H1 (cell line): Measurements from ENCODE around the gene DOCK3. TPM values are rescaled to one million over a fixed set of nuclear protein-coding genes. Genes with fewer than 3 reads are reported as not detected.
A peak's percentile ranks its signal among the peaks of the same experiment; 100 is the strongest.

Experiments
- CTCF ChIA-PET: fragments of 300-600 bp; sonication (Branson Sonifier 250); formaldehyde crosslinking; loops from one replicate; lab custom pipeline; 2021; ENCODE audit not compliant: partially characterized antibody; lab: Charles Lee
- POLR2A ChIA-PET: fragments of 300-600 bp; sonication (Branson Sonifier 250); formaldehyde crosslinking; loops from one replicate; lab custom pipeline; 2021; ENCODE audit warnings: inconsistent platforms; ENCODE audit not compliant: partially characterized antibody; lab: Charles Lee
- DNase-seq, 2 experiments: peaks; one replicate each; pipeline versions ENCODE4 v3.0.0 to v3.0.0-alpha.2; 2010 to 2022; ENCODE audit warnings: low spot score in 2 of 2, low read depth in 1 of 2, mixed read lengths in 1 of 2
- FAIRE-seq: peaks from 2 replicates; lab custom pipeline; 2011; peaks lifted over from hg19 to GRCh38; lab: Jason Lieb, UNC
- H2AFZ ChIP-seq: 2 replicates; pipeline ENCODE4 v1.8.1; 2012; ENCODE audit warnings: low read length, inconsistent platforms
- H2AK5ac ChIP-seq: 2 replicates; pipeline ENCODE4 v1.6.1; 2013; ENCODE audit warnings: low read depth, low read length
- H2BK120ac ChIP-seq: replicated peaks from 2 replicates; pipeline ENCODE3; 2013; ENCODE audit warnings: low read depth, low read length, inconsistent platforms
- H2BK12ac ChIP-seq: 2 replicates; pipeline ENCODE4 v1.6.1; 2013; ENCODE audit warnings: low read depth, low read length
- H2BK15ac ChIP-seq: 2 replicates; pipeline ENCODE4 v1.6.1; 2013; ENCODE audit warnings: low read length
- H2BK20ac ChIP-seq: 2 replicates; pipeline ENCODE4 v1.6.1; 2013; ENCODE audit warnings: low read length
- H2BK5ac ChIP-seq: 2 replicates; pipeline ENCODE4 v1.6.1; 2013; ENCODE audit warnings: low read depth, low read length
- H3K14ac ChIP-seq: 2 replicates; pipeline ENCODE4 v1.6.1; 2013; ENCODE audit warnings: inconsistent platforms; ENCODE audit not compliant: insufficient read length
- H3K18ac ChIP-seq: 2 replicates; pipeline ENCODE4 v1.6.1; 2013; ENCODE audit warnings: low read length; ENCODE audit errors: extremely low read depth
- H3K23ac ChIP-seq: 2 replicates; pipeline ENCODE4 v1.6.1; 2013; ENCODE audit warnings: inconsistent platforms; ENCODE audit not compliant: insufficient read length
- H3K23me2 ChIP-seq: 2 replicates; pipeline ENCODE4 v1.6.1; 2013; ENCODE audit warnings: low read depth, low read length
- H3K27ac ChIP-seq: 2 replicates; pipeline ENCODE4 v1.6.1; 2011; ENCODE audit warnings: low read depth, low read length, inconsistent platforms
- H3K27me3 ChIP-seq, 4 experiments: replicated peaks in 1 of 4; 1 replicate in 1 of 4; 2 replicates in 3 of 4; pipeline versions ENCODE4 v1.6.1 to v1.8.1; 2011 to 2013; ENCODE audit warnings: low read length in 3 of 4, mild to moderate bottlenecking in 3 of 4, inconsistent platforms in 2 of 4, mixed read lengths in 2 of 4, moderate library complexity in 1 of 4; ENCODE audit not compliant: control insufficient read depth in 3 of 4, insufficient read depth in 3 of 4; ENCODE audit errors: extremely low read depth in 1 of 4
- H3K36me3 ChIP-seq, 4 experiments: 2 replicates each; pipeline versions ENCODE4 v1.6.1 to v1.8.1; 2011 to 2013; ENCODE audit warnings: mild to moderate bottlenecking in 4 of 4, low read length in 3 of 4, moderate library complexity in 2 of 4, control low read depth in 1 of 4, inconsistent platforms in 1 of 4; ENCODE audit not compliant: insufficient read depth in 4 of 4, control insufficient read depth in 2 of 4
- H3K4ac ChIP-seq: replicated peaks from 2 replicates; pipeline ENCODE3; 2013; ENCODE audit warnings: low read length, low read depth, mixed read lengths, inconsistent platforms; ENCODE audit not compliant: insufficient read length
- H3K4me1 ChIP-seq, 4 experiments: replicated peaks in 1 of 4; 1 replicate in 1 of 4; 2 replicates in 3 of 4; pipeline versions ENCODE4 v1.6.1 to v1.8.1; 2011 to 2013; ENCODE audit warnings: low read length in 3 of 4, inconsistent platforms in 2 of 4, mixed read lengths in 1 of 4; ENCODE audit not compliant: insufficient read depth in 4 of 4, control insufficient read depth in 3 of 4
- H3K4me2 ChIP-seq, 2 experiments: 2 replicates each; pipeline versions ENCODE4 v1.6.1 to v1.8.1; 2011 to 2013; ENCODE audit warnings: low read depth in 2 of 2, low read length in 2 of 2, control low read depth in 1 of 2, inconsistent platforms in 1 of 2, mild to moderate bottlenecking in 1 of 2; ENCODE audit not compliant: insufficient read depth in 1 of 2
- H3K4me3 ChIP-seq, 4 experiments: fragments of 200-600, 300-600 bp in 1 of 4; sonication (generic), shearing (Covaris generic), sonication (Bioruptor Twin) in 1 of 4; 2 replicates each; pipeline versions ENCODE4 v1.5.1 to v1.8.1; 2011 to 2016; ENCODE audit warnings: low read length in 4 of 4, low read depth in 3 of 4, control low read depth in 2 of 4, inconsistent platforms in 2 of 4, mild to moderate bottlenecking in 2 of 4, mixed read lengths in 1 of 4, moderate library complexity in 1 of 4; ENCODE audit not compliant: insufficient read depth in 2 of 4; ENCODE audit errors: extremely low read depth in 1 of 4
- H3K56ac ChIP-seq: replicated peaks from 2 replicates; pipeline ENCODE3; 2013; ENCODE audit warnings: low read depth, mild to moderate bottlenecking, mixed read lengths, low read length, inconsistent platforms; ENCODE audit not compliant: insufficient read length
- H3K79me1 ChIP-seq: 2 replicates; pipeline ENCODE4 v1.6.1; 2013; ENCODE audit warnings: low read depth, low read length, control low read depth
- H3K79me2 ChIP-seq, 2 experiments: 2 replicates each; pipeline versions ENCODE4 v1.6.1 to v1.8.1; 2012 to 2013; ENCODE audit warnings: low read length in 2 of 2, mild to moderate bottlenecking in 2 of 2, inconsistent platforms in 1 of 2; ENCODE audit not compliant: insufficient read depth in 2 of 2, control insufficient read depth in 1 of 2
- H3K9ac ChIP-seq, 4 experiments: replicated peaks in 1 of 4; 1 replicate in 1 of 4; 2 replicates in 3 of 4; pipeline versions ENCODE4 v1.6.1 to v1.8.1; 2011 to 2013; ENCODE audit warnings: low read depth in 3 of 4, low read length in 3 of 4, control low read depth in 2 of 4, mild to moderate bottlenecking in 2 of 4, moderate library complexity in 2 of 4, inconsistent platforms in 1 of 4; ENCODE audit errors: extremely low read depth in 1 of 4
- H3K9me3 ChIP-seq, 2 experiments: 2 replicates each; pipeline versions ENCODE4 v1.6.1 to v1.8.1; 2012 to 2013; ENCODE audit warnings: mild to moderate bottlenecking in 2 of 2, moderate library complexity in 2 of 2, control low read depth in 1 of 2, inconsistent platforms in 1 of 2, low read depth in 1 of 2, low read length in 1 of 2, mixed read lengths in 1 of 2; ENCODE audit not compliant: insufficient read depth in 2 of 2
- H4K20me1 ChIP-seq, 2 experiments: replicated peaks in 1 of 2; 2 replicates each; pipeline versions ENCODE3 to v1.8.1; 2011 to 2013; ENCODE audit warnings: inconsistent platforms in 2 of 2, low read length in 2 of 2, mild to moderate bottlenecking in 1 of 2; ENCODE audit not compliant: insufficient read depth in 2 of 2, control insufficient read depth in 1 of 2
- H4K5ac ChIP-seq: 2 replicates; pipeline ENCODE4 v1.6.1; 2013; ENCODE audit warnings: low read length, low read depth, mixed read lengths, inconsistent platforms; ENCODE audit not compliant: insufficient read length
- H4K8ac ChIP-seq: 2 replicates; pipeline ENCODE4 v1.8.0; 2013; ENCODE audit warnings: mild to moderate bottlenecking, moderate library complexity, low read length, inconsistent platforms; ENCODE audit not compliant: insufficient read depth; ENCODE audit errors: extremely low read depth
- H4K91ac ChIP-seq: replicated peaks from 2 replicates; pipeline ENCODE3; 2013; ENCODE audit warnings: low read length, mixed read lengths, inconsistent platforms; ENCODE audit not compliant: insufficient read length
- CEBPB ChIP-seq: IDR thresholded peaks from 2 replicates; pipeline ENCODE4 v1.6.1; 2012; ENCODE audit warnings: low read depth, low read length
- CREB1 ChIP-seq: IDR thresholded peaks from 2 replicates; pipeline ENCODE4 v1.6.1; 2012; ENCODE audit warnings: inconsistent platforms
- CTCF ChIP-seq, 3 experiments: IDR thresholded peaks; 1 replicate in 2 of 3; 2 replicates in 1 of 3; pipeline versions ENCODE4 v1.5.1 to v1.6.1; 2011; ENCODE audit warnings: low read length in 3 of 3, mild to moderate bottlenecking in 3 of 3, inconsistent platforms in 2 of 3, low read depth in 1 of 3, moderate library complexity in 1 of 3; ENCODE audit not compliant: insufficient read depth in 1 of 3; ENCODE audit errors: control extremely low read depth in 1 of 3
- JUND ChIP-seq: IDR thresholded peaks from 2 replicates; pipeline ENCODE4 v1.6.1; 2011; ENCODE audit warnings: mild to moderate bottlenecking, improper control_type of control experiment, low read length
- RAD21 ChIP-seq, 2 experiments: IDR thresholded peaks in 1 of 2; conservative IDR thresholded peaks in 1 of 2; 2 replicates each; pipeline ENCODE4 v1.6.1; 2011; ENCODE audit warnings: low read depth in 2 of 2, low read length in 2 of 2, improper control_type of control experiment in 1 of 2, inconsistent platforms in 1 of 2, mild to moderate bottlenecking in 1 of 2, moderate library complexity in 1 of 2
- RXRA ChIP-seq: IDR thresholded peaks from 2 replicates; pipeline ENCODE4 v1.6.1; 2011; ENCODE audit warnings: low read depth, mild to moderate bottlenecking, low read length, moderate library complexity; ENCODE audit not compliant: insufficient read depth
- YY1 ChIP-seq: IDR thresholded peaks from 2 replicates; pipeline ENCODE4 v1.6.1; 2011; ENCODE audit warnings: low read depth, mild to moderate bottlenecking, low read length
- WGBS, 2 experiments: shearing (Covaris generic) in 1 of 2; methylation state at CpG; one replicate each; pipeline versions ENCODE4 v1.1.6 to v1.1.7; 2013 to 2015; ENCODE audit warnings: low lambda C conversion rate in 2 of 2, mixed read lengths in 2 of 2, inconsistent platforms in 1 of 2, low coverage in 1 of 2, missing lambda C conversion rate in 1 of 2; ENCODE audit not compliant: insufficient replicate concordance in 2 of 2, insufficient coverage in 1 of 2, insufficient read length in 1 of 2; ENCODE audit errors: extremely low coverage in 1 of 2, missing lambda C conversion rate in 1 of 2; 5-methylcytosine and 5-hydroxymethylcytosine counted together
- polyA plus RNA-seq, 7 experiments: library from polyadenylated mRNA; depleted of rRNA in 3 of 7; stranded (reverse) in 5 of 7; unstranded in 2 of 7; fragments of >200 nt in 5 of 7; fragments of 200-250 nt in 2 of 7; gene quantifications; 1 replicate in 5 of 7; 2 replicates in 1 of 7; 4 replicates in 1 of 7; pipeline versions ENCODE4 v1.2.1 to v1.2.3, GENCODE V29; 2011 to 2013; ENCODE audit warnings: missing spikeins in 2 of 7, mixed read lengths in 2 of 7
- total RNA-seq: library from RNA; stranded (reverse); fragmentation: NEBNext Ultra II Directional; extraction: Animal tissue kit (Norgen Biotek cat#: 25700); gene quantifications from 2 replicates; pipeline ENCODE4 v1.2.1, GENCODE V29; 2021
- TF ChIP-seq, protein P1 (sequence below): IDR thresholded peaks from 2 replicates; pipeline ENCODE4 v1.6.1; 2012; ENCODE audit warnings: inconsistent platforms

Gene DOCK3
- total and polyA plus RNA-seq, 2 of the 8 experiments (the other 6 are each of a cell fraction or from before 2014, with no cell fraction given), result 2.7 to 5.0 TPM

DNA sequence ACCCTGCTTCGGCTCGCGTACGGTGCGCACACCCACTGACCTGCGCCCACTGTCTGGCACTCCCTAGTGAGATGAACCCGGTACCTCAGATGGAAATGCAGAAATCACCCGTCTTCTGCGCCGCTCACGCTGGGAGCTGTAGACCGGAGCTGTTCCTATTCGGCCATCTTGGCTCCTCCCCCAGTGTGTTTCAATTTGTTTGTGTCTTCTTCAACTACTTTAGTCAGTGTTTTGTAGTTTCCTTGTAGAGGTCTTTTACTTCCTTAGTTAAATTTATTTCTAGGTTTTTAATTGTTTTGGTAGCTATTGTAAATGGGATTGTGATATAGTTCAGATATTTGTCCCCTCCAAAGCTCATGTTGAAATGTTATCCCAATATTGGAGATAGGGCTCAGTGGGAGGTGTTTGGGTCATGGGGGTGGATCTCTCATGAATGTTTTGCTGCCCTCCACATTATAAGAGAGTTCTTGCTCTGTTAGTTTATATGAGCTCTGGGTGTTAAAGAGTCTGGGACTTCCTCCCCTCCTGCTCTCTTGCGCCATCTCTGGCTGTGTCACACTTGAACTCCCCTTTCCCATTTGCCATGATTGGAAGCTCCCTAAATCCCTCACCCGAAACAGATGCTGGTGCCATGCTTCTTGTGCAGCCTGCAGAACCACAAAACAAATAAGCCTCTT lies 304.4 kb downstream of the DOCK3 start:
- Histone ChIP-seq H3K27me3 (no peaks in the 10 kb centered on the region), H3K23me2 (no peaks in the 10 kb centered on the region), H3K56ac (no peak overlapping the region), H3K23ac (no peak overlapping the region), H4K91ac (no peak overlapping the region), H2AK5ac (no peak overlapping the region), H3K36me3 (no peaks in the 10 kb centered on the region), H2BK20ac (no peak overlapping the region), H4K8ac (peak overlapping the region; percentile 92; the same call in 1 of the 2 replicates), H3K79me2 (no peaks in the 10 kb centered on the region), H2BK12ac (0 out of 2 replicates have a peak overlapping the region, but pooled peaks have one; percentile 9), H3K9me3 (no peaks in the 10 kb centered on the region; a peak in 1 of 4 replicates), H2BK5ac (0 out of 2 replicates have a peak overlapping the region, but pooled peaks have one; percentile 78), H3K4ac (no peak overlapping the region), H3K14ac (no peak overlapping the region), H2AFZ (no peak overlapping the region), H4K5ac (no peak overlapping the region), H3K4me2 (peak overlapping the region in 1 of 2 experiments; percentile 42; a peak in 2 of 4 replicates), H3K4me1 (no peaks in the 10 kb centered on the region; a peak in 1 of 7 replicates), H3K9ac (peak overlapping the region in 2 of 4 experiments; percentile 25 to 47; a peak in 3 of 7 replicates), H2BK120ac (no peak overlapping the region), H4K20me1 (no peaks in the 10 kb centered on the region), H3K18ac (peak overlapping the region; percentile 78; the same call in 1 of the 2 replicates), H3K27ac (no peak overlapping the region), H3K79me1 (no peaks in the 10 kb centered on the region), H2BK15ac (no peak overlapping the region), H3K4me3 (peak overlapping the region in 2 of 4 experiments; percentile 17 to 41; a peak in 3 of 8 replicates)
- 78% methylated on average over 15 of the region's 15 CpGs; no CpG with 5 or more reads in 1 of the 2 experiments for WGBS, 2 experiments
- POLR2A ChIA-PET, result interaction anchor here (0.9 to 2.1 kb wide), 7 partner anchors 9 to 413 kb away, joined by 3 to 9 read pairs (median 3); partner anchors contain the start of gene MANF
- DNase-seq (no peak), FAIRE-seq (peak; percentile 36)
- TF ChIP-seq CREB1, result no peak
- TF ChIP-seq YY1, result 0 out of 2 replicates have a peak, but pooled peaks have one; percentile 46
- TF ChIP-seq RAD21 (IDR thresholded peaks at IDR 0.05 in 1 of 2, conservative IDR thresholded peaks at IDR 0.05 in 1 of 2; ENCODE audit: low read depth in 2 of 2, low read length in 2 of 2), result peak in 1 of 2 experiments; percentile 20; a peak in 1 of 4 replicates
- TF ChIP-seq CTCF (IDR thresholded peaks at IDR 0.05; ENCODE audit: control extremely low read depth in 1 of 3, insufficient read depth in 1 of 3, low read depth in 1 of 3, low read length in 3 of 3), result peak; percentile 18 to 36 (median 30); a peak in 3 of 4 replicates
- peak; percentile 52; the same call in 1 of the 2 replicates for TF ChIP-seq CEBPB
- TF ChIP-seq RXRA, result no peak
- TF ChIP-seq, protein P1, sequence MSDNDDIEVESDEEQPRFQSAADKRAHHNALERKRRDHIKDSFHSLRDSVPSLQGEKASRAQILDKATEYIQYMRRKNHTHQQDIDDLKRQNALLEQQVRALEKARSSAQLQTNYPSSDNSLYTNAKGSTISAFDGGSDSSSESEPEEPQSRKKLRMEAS, result 0 out of 2 replicates have a peak, but pooled peaks have one; percentile 43
- no peak for TF ChIP-seq JUND
- CTCF ChIA-PET, result interaction anchor here (0.6 to 3.8 kb wide), 14 partner anchors 7 to 380 kb away, joined by 3 to 18 read pairs (median 4); partner anchors contain the start of gene MAPKAPK3
